ENCODE data around the gene KCNH2. TPM values are rescaled to one million over a fixed set of nuclear protein-coding genes. Genes with fewer than 3 reads are reported as not detected.

Gene KCNH2
- total and polyA plus RNA-seq, 2 experiments from 2014 or later, result 2.6 to 14.7 TPM

DNA sequence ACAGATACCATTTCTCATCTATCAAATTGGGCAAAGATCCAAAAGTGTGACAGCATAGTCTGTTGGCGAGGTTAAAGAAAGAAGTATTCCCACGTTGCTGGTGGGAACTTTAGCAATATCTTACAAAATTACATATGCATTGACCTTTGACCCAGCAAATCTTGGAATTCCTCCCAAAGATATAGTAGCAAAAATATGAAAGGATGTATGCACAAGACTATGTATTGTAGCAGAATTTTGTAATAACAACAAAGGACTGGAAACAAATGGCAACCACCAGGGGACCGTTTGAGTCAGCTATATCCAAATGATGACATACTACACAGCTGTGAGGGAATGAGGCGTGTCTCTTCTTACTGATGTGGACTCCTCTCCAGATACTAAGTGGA is 50.2 kb downstream of the KCNH2 start (continued):
- TF ChIP-seq, protein P1, sequence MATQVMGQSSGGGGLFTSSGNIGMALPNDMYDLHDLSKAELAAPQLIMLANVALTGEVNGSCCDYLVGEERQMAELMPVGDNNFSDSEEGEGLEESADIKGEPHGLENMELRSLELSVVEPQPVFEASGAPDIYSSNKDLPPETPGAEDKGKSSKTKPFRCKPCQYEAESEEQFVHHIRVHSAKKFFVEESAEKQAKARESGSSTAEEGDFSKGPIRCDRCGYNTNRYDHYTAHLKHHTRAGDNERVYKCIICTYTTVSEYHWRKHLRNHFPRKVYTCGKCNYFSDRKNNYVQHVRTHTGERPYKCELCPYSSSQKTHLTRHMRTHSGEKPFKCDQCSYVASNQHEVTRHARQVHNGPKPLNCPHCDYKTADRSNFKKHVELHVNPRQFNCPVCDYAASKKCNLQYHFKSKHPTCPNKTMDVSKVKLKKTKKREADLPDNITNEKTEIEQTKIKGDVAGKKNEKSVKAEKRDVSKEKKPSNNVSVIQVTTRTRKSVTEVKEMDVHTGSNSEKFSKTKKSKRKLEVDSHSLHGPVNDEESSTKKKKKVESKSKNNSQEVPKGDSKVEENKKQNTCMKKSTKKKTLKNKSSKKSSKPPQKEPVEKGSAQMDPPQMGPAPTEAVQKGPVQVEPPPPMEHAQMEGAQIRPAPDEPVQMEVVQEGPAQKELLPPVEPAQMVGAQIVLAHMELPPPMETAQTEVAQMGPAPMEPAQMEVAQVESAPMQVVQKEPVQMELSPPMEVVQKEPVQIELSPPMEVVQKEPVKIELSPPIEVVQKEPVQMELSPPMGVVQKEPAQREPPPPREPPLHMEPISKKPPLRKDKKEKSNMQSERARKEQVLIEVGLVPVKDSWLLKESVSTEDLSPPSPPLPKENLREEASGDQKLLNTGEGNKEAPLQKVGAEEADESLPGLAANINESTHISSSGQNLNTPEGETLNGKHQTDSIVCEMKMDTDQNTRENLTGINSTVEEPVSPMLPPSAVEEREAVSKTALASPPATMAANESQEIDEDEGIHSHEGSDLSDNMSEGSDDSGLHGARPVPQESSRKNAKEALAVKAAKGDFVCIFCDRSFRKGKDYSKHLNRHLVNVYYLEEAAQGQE (IDR thresholded peaks at IDR 0.05; ENCODE audit: unreplicated experiment), result no peak
- TF ChIP-seq EZH2phosphoT487 (IDR thresholded peaks at IDR 0.05; ENCODE audit: unreplicated experiment) (no peak), STAT1 (IDR thresholded peaks at IDR 0.05; ENCODE audit: unreplicated experiment) (no peak)
- TF ChIP-seq, protein P2, sequence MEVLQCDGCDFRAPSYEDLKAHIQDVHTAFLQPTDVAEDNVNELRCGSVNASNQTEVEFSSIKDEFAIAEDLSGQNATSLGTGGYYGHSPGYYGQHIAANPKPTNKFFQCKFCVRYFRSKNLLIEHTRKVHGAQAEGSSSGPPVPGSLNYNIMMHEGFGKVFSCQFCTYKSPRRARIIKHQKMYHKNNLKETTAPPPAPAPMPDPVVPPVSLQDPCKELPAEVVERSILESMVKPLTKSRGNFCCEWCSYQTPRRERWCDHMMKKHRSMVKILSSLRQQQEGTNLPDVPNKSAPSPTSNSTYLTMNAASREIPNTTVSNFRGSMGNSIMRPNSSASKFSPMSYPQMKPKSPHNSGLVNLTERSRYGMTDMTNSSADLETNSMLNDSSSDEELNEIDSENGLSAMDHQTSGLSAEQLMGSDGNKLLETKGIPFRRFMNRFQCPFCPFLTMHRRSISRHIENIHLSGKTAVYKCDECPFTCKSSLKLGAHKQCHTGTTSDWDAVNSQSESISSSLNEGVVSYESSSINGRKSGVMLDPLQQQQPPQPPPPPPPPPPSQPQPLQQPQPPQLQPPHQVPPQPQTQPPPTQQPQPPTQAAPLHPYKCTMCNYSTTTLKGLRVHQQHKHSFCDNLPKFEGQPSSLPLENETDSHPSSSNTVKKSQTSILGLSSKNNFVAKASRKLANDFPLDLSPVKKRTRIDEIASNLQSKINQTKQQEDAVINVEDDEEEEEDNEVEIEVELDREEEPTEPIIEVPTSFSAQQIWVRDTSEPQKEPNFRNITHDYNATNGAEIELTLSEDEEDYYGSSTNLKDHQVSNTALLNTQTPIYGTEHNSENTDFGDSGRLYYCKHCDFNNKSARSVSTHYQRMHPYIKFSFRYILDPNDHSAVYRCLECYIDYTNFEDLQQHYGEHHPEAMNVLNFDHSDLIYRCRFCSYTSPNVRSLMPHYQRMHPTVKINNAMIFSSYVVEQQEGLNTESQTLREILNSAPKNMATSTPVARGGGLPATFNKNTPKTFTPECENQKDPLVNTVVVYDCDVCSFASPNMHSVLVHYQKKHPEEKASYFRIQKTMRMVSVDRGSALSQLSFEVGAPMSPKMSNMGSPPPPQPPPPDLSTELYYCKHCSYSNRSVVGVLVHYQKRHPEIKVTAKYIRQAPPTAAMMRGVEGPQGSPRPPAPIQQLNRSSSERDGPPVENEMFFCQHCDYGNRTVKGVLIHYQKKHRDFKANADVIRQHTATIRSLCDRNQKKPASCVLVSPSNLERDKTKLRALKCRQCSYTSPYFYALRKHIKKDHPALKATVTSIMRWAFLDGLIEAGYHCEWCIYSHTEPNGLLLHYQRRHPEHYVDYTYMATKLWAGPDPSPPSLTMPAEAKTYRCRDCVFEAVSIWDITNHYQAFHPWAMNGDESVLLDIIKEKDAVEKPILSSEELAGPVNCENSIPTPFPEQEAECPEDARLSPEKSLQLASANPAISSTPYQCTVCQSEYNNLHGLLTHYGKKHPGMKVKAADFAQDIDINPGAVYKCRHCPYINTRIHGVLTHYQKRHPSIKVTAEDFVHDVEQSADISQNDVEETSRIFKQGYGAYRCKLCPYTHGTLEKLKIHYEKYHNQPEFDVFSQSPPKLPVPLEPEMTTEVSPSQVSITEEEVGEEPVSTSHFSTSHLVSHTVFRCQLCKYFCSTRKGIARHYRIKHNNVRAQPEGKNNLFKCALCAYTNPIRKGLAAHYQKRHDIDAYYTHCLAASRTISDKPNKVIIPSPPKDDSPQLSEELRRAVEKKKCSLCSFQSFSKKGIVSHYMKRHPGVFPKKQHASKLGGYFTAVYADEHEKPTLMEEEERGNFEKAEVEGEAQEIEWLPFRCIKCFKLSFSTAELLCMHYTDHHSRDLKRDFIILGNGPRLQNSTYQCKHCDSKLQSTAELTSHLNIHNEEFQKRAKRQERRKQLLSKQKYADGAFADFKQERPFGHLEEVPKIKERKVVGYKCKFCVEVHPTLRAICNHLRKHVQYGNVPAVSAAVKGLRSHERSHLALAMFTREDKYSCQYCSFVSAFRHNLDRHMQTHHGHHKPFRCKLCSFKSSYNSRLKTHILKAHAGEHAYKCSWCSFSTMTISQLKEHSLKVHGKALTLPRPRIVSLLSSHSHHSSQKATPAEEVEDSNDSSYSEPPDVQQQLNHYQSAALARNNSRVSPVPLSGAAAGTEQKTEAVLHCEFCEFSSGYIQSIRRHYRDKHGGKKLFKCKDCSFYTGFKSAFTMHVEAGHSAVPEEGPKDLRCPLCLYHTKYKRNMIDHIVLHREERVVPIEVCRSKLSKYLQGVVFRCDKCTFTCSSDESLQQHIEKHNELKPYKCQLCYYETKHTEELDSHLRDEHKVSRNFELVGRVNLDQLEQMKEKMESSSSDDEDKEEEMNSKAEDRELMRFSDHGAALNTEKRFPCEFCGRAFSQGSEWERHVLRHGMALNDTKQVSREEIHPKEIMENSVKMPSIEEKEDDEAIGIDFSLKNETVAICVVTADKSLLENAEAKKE (CRISPR knock-in tag; IDR thresholded peaks at IDR 0.05), result no peak

DNA sequence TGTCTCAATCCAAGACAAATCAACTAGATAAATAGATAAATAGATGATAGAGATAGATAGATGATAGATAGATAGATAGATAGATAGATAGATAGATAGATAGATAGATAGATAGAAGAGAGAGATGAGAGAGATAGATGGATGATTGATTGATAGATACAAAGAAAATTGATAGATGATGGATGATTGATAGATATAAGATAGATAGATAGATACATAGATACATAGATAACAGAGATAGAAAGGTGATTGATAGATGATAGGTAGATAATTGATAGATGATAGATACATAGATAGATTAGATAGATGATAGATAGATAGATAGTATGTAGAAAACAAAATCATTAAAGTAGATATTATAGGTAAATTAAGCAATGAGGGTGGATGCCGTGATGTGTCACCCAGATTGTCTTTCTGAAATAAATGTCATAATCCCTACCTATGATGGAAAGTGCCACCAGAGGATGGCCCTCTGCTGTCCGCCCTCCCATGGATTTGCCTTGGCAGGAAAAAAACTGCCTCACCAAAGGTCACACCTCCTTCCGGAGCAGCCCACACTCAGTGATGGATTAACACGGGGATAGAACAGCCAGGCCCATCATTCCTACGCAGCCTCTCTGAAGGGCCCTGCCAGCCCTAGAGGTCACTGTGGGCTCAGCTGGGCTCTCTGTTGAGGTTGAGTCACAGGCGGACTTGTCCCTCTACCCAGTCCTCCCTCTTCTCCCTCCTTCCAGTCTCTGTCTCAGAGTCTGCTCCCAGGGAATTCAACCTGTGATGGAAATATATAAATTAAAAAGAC is 50.8 kb downstream of the KCNH2 start:
- H3K9me3 Mint-ChIP-seq, result no peaks in the 10 kb centered on the region
- Histone ChIP-seq H4K20me1 (replicated peaks; ENCODE audit: insufficient read depth) (no peaks in the 10 kb centered on the region), H3K4me3 (no peak overlapping the region), H3K79me2 (replicated peaks; ENCODE audit: insufficient read depth) (no peaks in the 10 kb centered on the region), H3K36me3 (ENCODE audit: insufficient read depth) (no peaks in the 10 kb centered on the region), H3F3A (replicated peaks; ENCODE audit: low read depth) (no peaks in the 10 kb centered on the region), H3K9me2 (ENCODE audit: insufficient read depth) (no peaks in the 10 kb centered on the region), H3K4me2 (no peak overlapping the region), H2AFZ (no peak overlapping the region), H3K27me3 (ENCODE audit: insufficient read depth) (no peaks in the 10 kb centered on the region), H3K27ac (ENCODE audit: low read depth) (no peak overlapping the region), H3K4me1 (ENCODE audit: insufficient read depth) (no peaks in the 10 kb centered on the region)
- no peak overlapping the region for H3K27ac Mint-ChIP-seq
- peak; percentile 42 for DNase-seq (ENCODE audit: low spot score)
- peak; percentile 89 for ATAC-seq
- TF ChIP-seq, protein P3, sequence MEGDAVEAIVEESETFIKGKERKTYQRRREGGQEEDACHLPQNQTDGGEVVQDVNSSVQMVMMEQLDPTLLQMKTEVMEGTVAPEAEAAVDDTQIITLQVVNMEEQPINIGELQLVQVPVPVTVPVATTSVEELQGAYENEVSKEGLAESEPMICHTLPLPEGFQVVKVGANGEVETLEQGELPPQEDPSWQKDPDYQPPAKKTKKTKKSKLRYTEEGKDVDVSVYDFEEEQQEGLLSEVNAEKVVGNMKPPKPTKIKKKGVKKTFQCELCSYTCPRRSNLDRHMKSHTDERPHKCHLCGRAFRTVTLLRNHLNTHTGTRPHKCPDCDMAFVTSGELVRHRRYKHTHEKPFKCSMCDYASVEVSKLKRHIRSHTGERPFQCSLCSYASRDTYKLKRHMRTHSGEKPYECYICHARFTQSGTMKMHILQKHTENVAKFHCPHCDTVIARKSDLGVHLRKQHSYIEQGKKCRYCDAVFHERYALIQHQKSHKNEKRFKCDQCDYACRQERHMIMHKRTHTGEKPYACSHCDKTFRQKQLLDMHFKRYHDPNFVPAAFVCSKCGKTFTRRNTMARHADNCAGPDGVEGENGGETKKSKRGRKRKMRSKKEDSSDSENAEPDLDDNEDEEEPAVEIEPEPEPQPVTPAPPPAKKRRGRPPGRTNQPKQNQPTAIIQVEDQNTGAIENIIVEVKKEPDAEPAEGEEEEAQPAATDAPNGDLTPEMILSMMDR (conservative IDR thresholded peaks at IDR 0.05; ENCODE audit: low read depth in 2 of 2), result peak in 1 of 2 experiments; percentile 39; a peak in 2 of 4 replicates
- TF ChIP-seq STAT1 (IDR thresholded peaks at IDR 0.05; ENCODE audit: unreplicated experiment), result no peak
- no peak overlapping the region for H3K4me3 Mint-ChIP-seq
- no peaks in the 10 kb centered on the region for H3K36me3 Mint-ChIP-seq (ENCODE audit: low read depth)
- H3K27me3 Mint-ChIP-seq (ENCODE audit: insufficient read depth, low read depth, poor library complexity), result peaks cover 4% of the 10 kb centered on the region
- H3K4me1 Mint-ChIP-seq, result no peaks in the 10 kb centered on the region

All from GM23338 (cell line).